BLaER1 treated with 17β-estradiol and CSF1 and Interleukin-3, amounts not matched to agents 10 nM and 100 nM (cell line): ENCODE results near the gene DHX8.
"Not testable (repeated sequence)": the region's sequence is repeated elsewhere in the genome, so short reads cannot be mapped to it uniquely, and the experiment has no call there.

Source experiments
- H3K27ac ChIP-seq, 11 experiments: shearing (Covaris generic); formaldehyde crosslinking; 2 replicates each; pipeline ENCODE4 v1.8.1; 2022
- H3K27me3 ChIP-seq, 11 experiments: shearing (Covaris generic); formaldehyde crosslinking; 2 replicates each; pipeline ENCODE4 v1.8.1; 2022
- H3K36me3 ChIP-seq, 11 experiments: shearing (Covaris generic); formaldehyde crosslinking; 2 replicates each; pipeline ENCODE4 v1.8.1; 2022
- H3K4me1 ChIP-seq, 10 experiments: shearing (Covaris generic); formaldehyde crosslinking; 2 replicates each; pipeline ENCODE4 v1.8.1; 2022
- H3K4me2 ChIP-seq, 11 experiments: shearing (Covaris generic); formaldehyde crosslinking; 2 replicates each; pipeline ENCODE4 v1.8.1; 2022
- H3K4me3 ChIP-seq, 10 experiments: shearing (Covaris generic); formaldehyde crosslinking; 2 replicates each; pipeline ENCODE4 v1.8.1; 2022
- H3K9ac ChIP-seq, 11 experiments: shearing (Covaris generic); formaldehyde crosslinking; 2 replicates each; pipeline ENCODE4 v1.8.1; 2022
- H3K9me3 ChIP-seq, 11 experiments: shearing (Covaris generic); formaldehyde crosslinking; replicated peaks in 1 of 11; 2 replicates each; pipeline ENCODE4 v1.8.1; 2022
- H4K20me1 ChIP-seq, 11 experiments: shearing (Covaris generic); formaldehyde crosslinking; 2 replicates each; pipeline ENCODE4 v1.8.1; 2022
- Cebpa-rat ChIP-seq, 11 experiments: shearing (Covaris generic); IDR thresholded peaks; 2 replicates each; pipeline ENCODE4 v1.8.1; 2022

The DHX8 gene

DNA sequence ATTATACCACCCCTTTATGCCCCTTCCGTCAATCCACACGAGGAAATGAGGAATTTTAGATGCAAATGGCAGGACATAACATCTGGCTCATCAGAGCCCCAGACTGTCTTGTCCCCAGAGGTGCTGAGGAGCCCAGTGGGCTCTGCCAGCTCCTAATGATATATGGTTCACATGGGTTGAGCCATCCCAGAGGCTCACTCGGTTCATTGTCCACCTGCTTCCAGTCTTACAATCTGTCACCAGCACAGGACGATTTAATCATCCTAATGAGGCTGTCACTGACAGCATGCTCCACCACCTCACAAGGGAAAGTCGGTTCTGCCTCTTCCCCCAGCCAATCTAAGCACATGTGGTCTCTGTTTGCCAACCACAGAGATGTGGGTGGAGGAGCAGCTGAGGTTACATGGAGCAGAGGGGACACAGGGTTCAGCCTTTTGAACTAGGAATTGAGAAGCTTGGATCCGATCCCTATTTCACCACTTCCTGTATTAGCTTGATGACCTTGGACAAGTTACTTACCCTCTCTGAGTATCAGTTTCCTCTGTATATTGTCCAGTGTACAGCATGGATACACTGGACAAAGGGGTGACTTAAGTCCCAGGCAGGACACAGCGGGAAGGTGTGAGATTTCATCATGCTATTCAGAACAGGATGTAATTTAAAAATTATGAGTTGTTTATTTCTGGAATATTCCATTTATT, 27.0 kb upstream of the DHX8 start:
- H3K4me3 ChIP-seq, result no peak overlapping the region
- TF ChIP-seq Cebpa-rat (IDR thresholded peaks at IDR 0.05), result no peak
- peaks cover 8 to 34% (median 19%) of the 10 kb centered on the region in 10 experiments; a peak in 19 of 20 replicates for H3K4me1 ChIP-seq
- H3K27ac ChIP-seq, result peak overlapping the region in 1 of 11 experiments; percentile 28; a peak in 1 of 22 replicates
- no peaks in the 10 kb centered on the region for H3K27me3 ChIP-seq
- H4K20me1 ChIP-seq, result no peaks in the 10 kb centered on the region
- no peak overlapping the region for H3K9ac ChIP-seq
- no peaks in the 10 kb centered on the region for H3K36me3 ChIP-seq
- H3K9me3 ChIP-seq, result peaks cover 0 to 6% (median under 1%) of the 10 kb centered on the region in 11 experiments; a peak in 8 of 22 replicates
- peak overlapping the region; percentile 26 to 81 (median 60); a peak in 21 of 22 replicates for H3K4me2 ChIP-seq

GRCh38 chr17:43457362-43457692, 26.4 kb upstream of the DHX8 start:
- peaks cover 0 to under 1% (median 0%) of the 10 kb centered on the region in 11 experiments; a peak in 1 of 22 replicates for H3K9me3 ChIP-seq
- H4K20me1 ChIP-seq, result no peaks in the 10 kb centered on the region
- peak overlapping the region in 6 of 11 experiments; percentile 26 to 81 (median 69); a peak in 10 of 22 replicates for H3K4me2 ChIP-seq
- no peaks in the 10 kb centered on the region for H3K36me3 ChIP-seq
- TF ChIP-seq Cebpa-rat (IDR thresholded peaks at IDR 0.05), result no peak
- H3K27ac ChIP-seq, result no peak overlapping the region
- peaks cover 8 to 34% (median 19%) of the 10 kb centered on the region in 10 experiments; a peak in 19 of 20 replicates for H3K4me1 ChIP-seq
- H3K9ac ChIP-seq, result no peak overlapping the region
- no peak overlapping the region for H3K4me3 ChIP-seq
- H3K27me3 ChIP-seq, result no peaks in the 10 kb centered on the region

DNA sequence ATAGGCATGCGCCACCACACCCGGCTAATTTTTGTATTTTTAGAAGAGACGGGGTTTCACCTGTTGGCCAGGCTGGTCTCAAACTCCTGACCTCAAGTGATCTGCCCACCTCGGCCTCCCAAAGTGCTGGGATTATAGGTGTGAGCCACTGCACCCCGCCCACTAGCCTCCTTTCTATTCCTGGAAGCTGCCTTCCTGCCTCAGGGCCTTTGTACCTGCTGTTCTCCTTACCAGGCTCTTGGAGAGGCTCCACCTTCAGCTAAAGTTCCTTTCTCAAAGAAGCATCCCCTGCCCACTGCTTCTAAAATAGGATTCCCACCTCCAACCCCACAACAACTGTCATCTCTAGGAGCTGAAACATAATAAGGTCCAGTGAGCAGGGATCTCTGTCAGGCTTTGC, 23.9 kb upstream of the DHX8 start:
- H3K9me3 ChIP-seq, H3K9ac ChIP-seq, H3K27ac ChIP-seq, H3K4me2 ChIP-seq, H3K27me3 ChIP-seq, H3K36me3 ChIP-seq, H3K4me3 ChIP-seq, H4K20me1 ChIP-seq: not testable (repeated sequence)
- peaks cover 8 to 48% (median 19%) of the 10 kb centered on the region in 10 experiments; a peak in 19 of 20 replicates for H3K4me1 ChIP-seq

- no peak overlapping the region for H3K4me3 ChIP-seq
- no peak overlapping the region for H3K9ac ChIP-seq
- H3K27ac ChIP-seq, result no peak overlapping the region
- H3K9me3 ChIP-seq, result no peaks in the 10 kb centered on the region
- H3K36me3 ChIP-seq, result no peaks in the 10 kb centered on the region
- TF ChIP-seq Cebpa-rat (IDR thresholded peaks at IDR 0.05), result no peak
- no peaks in the 10 kb centered on the region for H4K20me1 ChIP-seq
- H3K4me1 ChIP-seq, result peaks cover 8 to 55% (median 16%) of the 10 kb centered on the region in 10 experiments; a peak in 19 of 20 replicates
- no peak overlapping the region for H3K4me2 ChIP-seq
- no peaks in the 10 kb centered on the region for H3K27me3 ChIP-seq
Observed at GRCh38 chr17:43461185-43461584, 22.6 kb upstream of the DHX8 start.

- H4K20me1 ChIP-seq, H3K4me3 ChIP-seq, H3K9ac ChIP-seq, H3K27me3 ChIP-seq, H3K36me3 ChIP-seq, H3K9me3 ChIP-seq: not testable (repeated sequence)
- H3K4me1 ChIP-seq, result peaks cover 2 to 43% (median 6%) of the 10 kb centered on the region in 10 experiments; a peak in 18 of 20 replicates
- H3K27ac ChIP-seq, result peak overlapping the region in 1 of 11 experiments; percentile 43; a peak in 1 of 22 replicates
- peak overlapping the region in 2 of 11 experiments; percentile 45 to 59; a peak in 3 of 22 replicates for H3K4me2 ChIP-seq
Observed at GRCh38 chr17:43462569-43462968, 21.2 kb upstream of the DHX8 start.

DNA sequence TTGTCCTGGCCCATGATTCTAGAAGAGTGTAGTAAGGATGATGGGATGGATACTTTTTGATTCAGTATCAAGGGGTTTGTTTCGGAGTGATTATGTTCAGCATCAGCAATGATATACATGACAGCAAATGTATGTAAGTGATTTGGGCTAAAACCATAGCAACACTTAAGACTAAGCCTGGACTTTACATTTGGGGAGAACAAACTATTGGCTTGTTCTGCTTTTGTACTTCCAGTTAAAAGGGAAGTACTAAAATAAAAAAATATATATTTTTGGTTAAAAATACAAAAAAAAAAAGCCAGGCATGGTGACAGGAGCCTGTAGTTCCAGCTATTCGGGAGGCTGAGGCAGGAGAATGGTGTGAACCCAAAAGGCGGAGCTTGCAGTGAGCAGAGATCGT, 20.5 kb upstream of the DHX8 start:
- no peak for TF ChIP-seq Cebpa-rat (IDR thresholded peaks at IDR 0.05)
- H3K4me2 ChIP-seq, result peak overlapping the region in 3 of 11 experiments; percentile 24 to 59 (median 45); a peak in 5 of 22 replicates
- H3K9me3 ChIP-seq, result no peaks in the 10 kb centered on the region
- no peak overlapping the region for H3K9ac ChIP-seq
- peak overlapping the region in 1 of 11 experiments; percentile 43; a peak in 1 of 22 replicates for H3K27ac ChIP-seq
- no peak overlapping the region for H3K4me3 ChIP-seq
- H3K27me3 ChIP-seq, result no peaks in the 10 kb centered on the region
- H4K20me1 ChIP-seq, result no peaks in the 10 kb centered on the region
- H3K4me1 ChIP-seq, result peaks cover 9 to 43% (median 11%) of the 10 kb centered on the region in 10 experiments
- H3K36me3 ChIP-seq, result no peaks in the 10 kb centered on the region

DNA sequence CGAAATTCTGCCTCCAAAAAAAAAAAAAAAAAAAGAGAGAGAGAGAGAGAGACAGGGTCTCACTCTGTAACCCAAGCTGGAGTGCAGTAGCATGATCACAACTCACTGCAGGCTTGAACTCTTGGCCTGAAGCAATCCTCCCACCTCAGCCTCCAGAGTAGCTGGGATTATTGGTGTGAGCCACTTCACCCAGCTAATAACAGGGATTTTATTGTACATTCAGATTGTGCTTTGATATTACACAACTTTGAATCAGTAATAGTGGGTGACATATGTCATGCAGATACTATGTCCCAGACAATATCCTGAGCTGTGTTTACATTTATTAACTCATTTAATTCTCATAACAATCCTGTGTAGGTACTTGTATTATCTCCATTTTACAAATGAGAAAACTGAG, 19.7 kb upstream of the DHX8 start:
- TF ChIP-seq Cebpa-rat (IDR thresholded peaks at IDR 0.05), result no peak
- Histone ChIP-seq H3K27me3 (no peaks in the 10 kb centered on the region), H3K4me1 (peaks cover 15 to 44% (median 18%) of the 10 kb centered on the region in 10 experiments), H3K4me3 (no peak overlapping the region), H3K9ac (no peak overlapping the region), H3K9me3 (no peaks in the 10 kb centered on the region), H4K20me1 (no peaks in the 10 kb centered on the region), H3K27ac (no peak overlapping the region), H3K4me2 (peak overlapping the region in 2 of 11 experiments; percentile 45 to 59; a peak in 3 of 22 replicates), H3K36me3 (no peaks in the 10 kb centered on the region)

DNA sequence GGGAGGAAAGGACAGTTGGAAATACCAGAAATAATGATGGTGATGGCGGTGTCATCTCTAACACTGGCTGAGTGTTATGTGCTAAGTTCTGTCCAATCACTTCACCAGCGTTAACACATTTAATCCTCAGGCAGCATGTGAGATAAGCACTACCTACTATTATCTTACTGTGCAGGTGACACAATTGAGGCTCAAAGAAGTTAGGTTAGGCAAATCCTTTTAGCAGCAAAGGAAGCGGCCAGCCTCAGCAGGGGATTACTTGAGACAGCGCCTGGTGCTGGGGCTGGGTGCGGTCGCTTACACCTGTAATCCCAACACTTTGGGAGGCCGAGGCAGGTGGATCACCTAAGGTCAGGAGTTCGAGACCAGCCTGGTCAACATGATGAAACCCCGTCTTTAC, 18.7 kb upstream of the DHX8 start:
- no peak for TF ChIP-seq Cebpa-rat (IDR thresholded peaks at IDR 0.05)
- Histone ChIP-seq H3K9ac (no peak overlapping the region), H3K36me3 (no peaks in the 10 kb centered on the region), H4K20me1 (no peaks in the 10 kb centered on the region), H3K27ac (no peak overlapping the region), H3K9me3 (no peaks in the 10 kb centered on the region), H3K4me3 (no peak overlapping the region), H3K4me2 (peak overlapping the region in 2 of 11 experiments; percentile 33 to 34; a peak in 3 of 22 replicates), H3K4me1 (peaks cover 16 to 48% (median 18%) of the 10 kb centered on the region in 10 experiments), H3K27me3 (no peaks in the 10 kb centered on the region)

DNA sequence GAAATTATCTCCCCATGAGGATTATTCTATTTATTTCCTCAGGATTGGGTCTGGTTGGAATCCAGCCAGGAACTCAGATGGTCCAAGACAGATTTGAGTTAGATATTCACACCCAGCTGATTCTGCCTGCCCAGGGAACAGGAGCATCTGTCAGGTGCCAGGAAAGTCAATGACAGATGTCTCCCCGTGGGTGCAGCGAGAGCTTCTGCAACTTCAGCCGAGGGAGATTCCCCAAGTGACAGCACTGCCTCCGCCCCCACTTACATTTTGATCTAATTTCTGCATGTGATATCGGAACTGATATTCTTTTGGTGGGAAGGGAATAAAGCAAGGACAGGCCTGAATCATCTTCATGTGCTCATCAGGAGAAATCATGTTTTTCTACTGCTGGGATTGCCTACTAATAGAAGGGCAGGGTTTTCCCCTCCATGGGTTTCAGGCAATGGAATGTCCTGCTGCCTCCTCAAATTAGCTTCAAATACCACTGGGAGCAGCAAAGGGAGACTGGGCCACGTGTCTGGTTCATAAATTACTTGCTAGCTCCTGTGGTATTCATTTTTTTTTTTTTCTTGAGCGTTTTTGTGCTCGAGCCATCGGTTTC, 15.7 kb upstream of the DHX8 start:
- no peak for TF ChIP-seq Cebpa-rat (IDR thresholded peaks at IDR 0.05)
- no peak overlapping the region for H3K9ac ChIP-seq
- H3K4me3 ChIP-seq, result no peak overlapping the region
- 0 out of 22 replicates have a peak overlapping the region, but pooled peaks of 1 of the 11 experiments have one; percentile 23 for H3K27ac ChIP-seq
- no peaks in the 10 kb centered on the region for H4K20me1 ChIP-seq
- peak overlapping the region; percentile 28 to 61 (median 46) for H3K4me2 ChIP-seq
- H3K36me3 ChIP-seq, result no peaks in the 10 kb centered on the region
- H3K9me3 ChIP-seq, result no peaks in the 10 kb centered on the region
- no peaks in the 10 kb centered on the region for H3K27me3 ChIP-seq
- peaks cover 16 to 43% (median 18%) of the 10 kb centered on the region in 10 experiments for H3K4me1 ChIP-seq
